NCI-H1105 treated with DMSO at 0.1 percent for 48 hours (cell line): ENCODE data around the gene PRPF6.
A peak's percentile ranks its signal among the peaks of the same experiment; 100 is the strongest.

ENCODE experiments used
- DNase-seq: peaks from one replicate; lab custom pipeline; 2025; lab: John Stamatoyannopoulos, UW

PRPF6 gene

GRCh38 chr20:64035933-64036345 lies 55.0 kb downstream of the PRPF6 start, which contains the start of gene C20orf204:
C20orf204 (plus strand) TSS chr20:64036182; CDS start chr20:64036324, 142 bp downstream.
- no peak for DNase-seq

- DNase-seq, result no peak
Measured at GRCh38 chr20:64036346-64037198, 55.6 kb downstream of the PRPF6 start.

- no peak for DNase-seq
Measured at GRCh38 chr20:64037199-64037497, 56.2 kb downstream of the PRPF6 start.

- peak; percentile 42 for DNase-seq
Measured at GRCh38 chr20:64037498-64038213, 56.7 kb downstream of the PRPF6 start.

GRCh38 chr20:64038224-64038564 lies 57.3 kb downstream of the PRPF6 start:
- DNase-seq, result peak; percentile 50

- peak; percentile 60 for DNase-seq
Measured at GRCh38 chr20:64038565-64039292, 57.8 kb downstream of the PRPF6 start.

GRCh38 chr20:64039293-64040160 lies 58.6 kb downstream of the PRPF6 start:
- no peak for DNase-seq

GRCh38 chr20:64040231-64041039 lies 59.5 kb downstream of the PRPF6 start:
- no peak for DNase-seq

GRCh38 chr20:64041040-64041780 lies 60.3 kb downstream of the PRPF6 start:
- no peak for DNase-seq

GRCh38 chr20:64041781-64042053 lies 60.8 kb downstream of the PRPF6 start:
- no peak for DNase-seq

- no peak for DNase-seq
Measured at GRCh38 chr20:64042054-64042781, 61.3 kb downstream of the PRPF6 start.

- no peak for DNase-seq
Measured at GRCh38 chr20:64043768-64044167, 62.8 kb downstream of the PRPF6 start.

- no peak for DNase-seq
Measured at GRCh38 chr20:64044484-64045247, 63.7 kb downstream of the PRPF6 start.

- DNase-seq, result no peak
Measured at GRCh38 chr20:64045346-64046011, 64.5 kb downstream of the PRPF6 start.

- DNase-seq, result no peak
Measured at GRCh38 chr20:64047046-64047389, 66.1 kb downstream of the PRPF6 start.

- DNase-seq, result no peak
Measured at GRCh38 chr20:64047968-64048401, 67.1 kb downstream of the PRPF6 start.

GRCh38 chr20:64048402-64049044 lies 67.6 kb downstream of the PRPF6 start:
- DNase-seq, result no peak
